NCI-H748 treated with DMSO at 0.1 percent for 48 hours (cell line): Measurements from ENCODE around the gene CCT6A.
"Not testable (repeated sequence)": the region's sequence is repeated elsewhere in the genome, so short reads cannot be mapped to it uniquely, and the experiment has no call there.

Source experiments
- DNase-seq: peaks from one replicate; lab custom pipeline; 2025; lab: John Stamatoyannopoulos, UW

The CCT6A gene, protein sequence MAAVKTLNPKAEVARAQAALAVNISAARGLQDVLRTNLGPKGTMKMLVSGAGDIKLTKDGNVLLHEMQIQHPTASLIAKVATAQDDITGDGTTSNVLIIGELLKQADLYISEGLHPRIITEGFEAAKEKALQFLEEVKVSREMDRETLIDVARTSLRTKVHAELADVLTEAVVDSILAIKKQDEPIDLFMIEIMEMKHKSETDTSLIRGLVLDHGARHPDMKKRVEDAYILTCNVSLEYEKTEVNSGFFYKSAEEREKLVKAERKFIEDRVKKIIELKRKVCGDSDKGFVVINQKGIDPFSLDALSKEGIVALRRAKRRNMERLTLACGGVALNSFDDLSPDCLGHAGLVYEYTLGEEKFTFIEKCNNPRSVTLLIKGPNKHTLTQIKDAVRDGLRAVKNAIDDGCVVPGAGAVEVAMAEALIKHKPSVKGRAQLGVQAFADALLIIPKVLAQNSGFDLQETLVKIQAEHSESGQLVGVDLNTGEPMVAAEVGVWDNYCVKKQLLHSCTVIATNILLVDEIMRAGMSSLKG

DNA sequence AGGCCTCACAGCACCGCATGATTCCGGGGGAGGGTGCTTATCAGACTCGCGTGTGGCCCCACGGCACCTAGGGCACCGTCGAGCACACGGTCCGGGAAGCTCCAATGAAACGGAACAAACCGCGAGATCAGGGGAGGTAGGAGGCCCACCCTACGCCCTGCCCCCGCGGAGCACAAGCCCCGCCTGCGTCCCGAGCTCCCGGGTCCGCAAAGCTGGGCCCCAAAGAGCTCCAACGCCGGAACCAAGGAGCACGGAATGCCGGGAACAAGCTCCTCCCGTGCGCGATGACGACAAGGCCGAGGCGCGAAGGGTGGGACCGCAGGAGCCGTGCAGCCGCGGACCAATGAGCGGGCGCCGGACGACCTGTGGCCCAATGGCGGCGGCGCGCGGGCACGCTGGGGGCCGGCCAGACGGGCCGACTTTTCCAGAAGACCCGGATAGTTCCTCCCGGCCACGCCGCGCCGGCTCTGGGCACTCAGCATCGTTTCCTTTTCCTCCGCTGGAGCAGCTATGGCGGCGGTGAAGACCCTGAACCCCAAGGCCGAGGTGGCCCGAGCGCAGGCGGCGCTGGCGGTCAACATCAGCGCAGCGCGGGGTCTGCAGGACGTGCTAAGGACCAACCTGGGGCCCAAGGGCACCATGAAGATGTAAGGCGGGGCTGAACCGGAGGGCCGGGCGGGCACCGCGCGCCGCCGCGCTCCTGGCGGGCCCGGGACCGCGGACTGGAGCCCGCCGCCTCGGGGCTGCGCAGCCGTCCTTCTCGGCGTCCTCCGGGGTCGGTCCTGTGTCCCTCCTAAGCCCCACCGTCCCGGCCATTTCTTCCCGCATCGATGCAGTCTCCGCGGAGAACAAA is at the start of gene CCT6A, which contains the start of gene PSPH:
CCT6A (plus strand) TSS at position 427 of the 853 bp plus-strand sequence; CDS start at position 511, 84 bp downstream.
PSPH (minus strand) TSS at position 106 of the 853 bp plus-strand sequence. CDS start 30,232 bp downstream, outside the sequence.
- DNase-seq = peak; percentile 92

DNA sequence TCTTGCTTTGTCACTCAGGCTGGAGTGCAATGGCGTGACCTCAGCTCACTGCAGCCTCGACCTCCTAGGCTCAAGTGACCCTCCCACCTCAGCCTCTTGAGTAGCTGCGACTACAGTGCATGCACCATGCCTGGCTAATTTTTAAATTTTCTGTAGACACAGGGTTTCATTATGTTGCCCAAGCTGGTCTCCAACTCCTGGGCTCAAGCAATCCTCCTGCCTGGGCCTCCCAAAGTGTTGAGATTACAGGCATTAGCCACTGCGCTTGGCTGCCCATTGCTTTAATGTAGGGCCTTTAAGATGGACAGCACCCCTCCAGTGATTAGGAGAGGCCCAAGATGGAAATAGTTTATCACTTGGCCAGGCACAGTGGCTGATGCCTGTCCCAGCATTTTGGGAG is 47.8 kb upstream of the CCT6A start:
- DNase-seq = no peak

DNA sequence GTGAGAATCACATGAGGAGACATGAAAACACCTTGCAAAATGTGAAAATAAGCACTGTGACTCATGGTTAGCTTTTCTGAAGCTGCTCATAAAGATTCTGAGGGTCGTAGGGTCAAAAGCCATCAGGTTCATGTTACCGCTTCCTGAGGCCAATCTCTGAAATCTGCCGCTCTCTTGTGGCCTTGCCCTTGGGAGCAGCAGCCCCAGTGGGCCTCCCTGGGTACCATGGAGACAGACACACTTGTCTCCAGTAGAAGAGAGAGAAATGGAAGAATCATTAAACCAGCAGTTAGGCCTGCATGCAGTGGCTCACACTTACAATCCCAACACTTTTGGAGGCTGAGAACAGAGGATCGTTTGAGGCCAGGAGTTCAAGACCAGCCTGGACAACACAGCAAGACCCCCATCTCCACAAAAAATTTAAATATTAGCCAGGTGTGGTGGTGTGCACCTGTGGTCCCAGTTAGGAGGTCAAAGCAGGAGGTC is 44.4 kb upstream of the CCT6A start:
- DNase-seq = no peak

DNA sequence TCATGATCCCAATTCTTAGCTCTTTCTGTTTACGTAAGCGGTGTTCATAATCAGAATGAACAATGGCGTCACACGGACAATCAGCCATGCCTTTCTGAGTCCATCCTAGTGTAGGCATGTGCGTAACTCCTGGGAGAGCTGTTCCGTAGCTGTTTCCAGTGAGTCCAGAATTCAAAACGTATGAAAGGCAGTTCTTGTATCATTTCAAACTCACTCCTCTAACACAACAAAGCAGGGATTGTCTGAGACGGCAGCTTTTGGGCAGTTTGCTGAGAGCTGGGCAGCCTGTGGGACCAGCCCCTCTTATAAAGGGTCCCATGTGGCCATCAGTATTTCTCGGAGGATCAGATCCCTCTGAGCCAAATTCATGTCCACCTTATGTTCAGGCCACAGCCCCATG is 43.7 kb upstream of the CCT6A start:
- no peak for DNase-seq

DNA sequence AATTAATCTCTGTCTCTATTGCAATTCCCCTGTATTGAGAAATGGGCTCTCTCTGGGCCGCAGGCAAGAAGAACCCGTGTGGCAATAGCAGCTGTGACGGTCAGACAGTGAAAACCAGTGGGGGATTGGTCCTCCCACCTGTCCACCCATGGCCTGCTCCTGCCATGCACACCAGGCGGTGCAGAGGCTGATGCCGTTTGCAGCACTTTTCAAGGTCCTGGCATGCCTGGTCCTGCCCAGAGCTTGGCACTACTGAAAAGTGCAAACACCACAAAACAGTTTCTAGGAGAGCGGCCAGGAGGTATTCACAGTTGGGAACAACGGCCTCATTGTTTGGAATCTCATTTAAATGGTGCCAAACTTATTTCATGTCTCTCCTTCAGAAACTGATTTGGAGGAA is 41.9 kb upstream of the CCT6A start:
- peak; percentile 45 for DNase-seq

DNA sequence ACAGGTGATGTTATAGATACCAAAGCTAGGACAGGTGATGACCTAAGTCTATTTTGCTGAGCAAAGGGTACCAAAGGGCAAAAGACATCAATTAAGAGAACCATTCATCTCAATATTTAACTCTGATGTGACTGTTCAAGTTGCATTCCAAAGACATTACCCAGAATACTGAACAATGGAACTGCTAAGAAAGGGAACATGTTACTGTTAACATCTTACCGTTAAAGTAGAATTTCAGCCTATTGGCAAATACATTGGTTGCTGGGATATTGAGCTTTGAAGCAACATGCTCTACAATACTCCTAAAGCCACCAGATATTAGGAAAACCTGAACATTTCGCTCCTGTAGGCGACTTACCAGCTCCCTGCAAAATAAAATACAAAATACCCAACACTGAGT is 34.5 kb upstream of the CCT6A start:
- not testable (repeated sequence) for DNase-seq

DNA sequence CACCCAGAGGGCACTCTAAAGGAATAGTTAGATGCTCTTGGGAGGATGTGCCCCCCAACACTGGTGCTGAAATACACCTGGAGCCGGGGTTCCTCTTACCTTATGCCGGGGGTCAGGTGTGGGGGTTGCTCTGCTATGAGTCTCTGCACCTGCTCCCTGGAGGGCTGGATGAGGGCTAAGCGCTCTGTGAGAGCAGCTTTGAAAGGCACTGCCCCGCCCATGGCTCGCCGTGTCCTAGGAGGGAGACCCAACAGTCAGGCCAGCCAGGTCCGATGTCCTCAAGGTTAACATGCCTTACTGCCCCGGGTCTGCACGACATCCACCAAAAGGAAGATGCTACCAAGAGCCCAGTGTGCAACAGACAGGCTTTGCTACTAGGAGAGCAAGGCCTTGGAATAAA is 32.1 kb upstream of the CCT6A start:
- DNase-seq = no peak

DNA sequence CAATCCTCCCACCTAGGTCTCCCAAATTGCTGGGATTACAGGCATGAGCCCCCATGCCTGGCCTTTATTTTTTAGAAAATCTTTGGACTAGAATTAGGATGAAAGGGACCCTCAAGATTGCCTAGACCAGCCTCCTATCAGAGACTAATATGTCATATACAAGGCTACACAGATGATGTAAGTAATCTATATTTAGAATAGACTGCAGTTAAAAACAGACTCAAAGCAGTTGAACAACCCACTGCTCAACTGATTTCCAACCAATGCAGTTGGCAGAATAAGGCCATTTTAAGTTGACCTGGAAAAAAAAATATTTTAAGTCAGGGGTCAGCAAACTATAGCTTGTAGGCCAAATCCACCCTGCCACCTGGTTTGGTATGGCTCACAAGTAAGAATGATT is 28.1 kb upstream of the CCT6A start:
- no peak for DNase-seq

DNA sequence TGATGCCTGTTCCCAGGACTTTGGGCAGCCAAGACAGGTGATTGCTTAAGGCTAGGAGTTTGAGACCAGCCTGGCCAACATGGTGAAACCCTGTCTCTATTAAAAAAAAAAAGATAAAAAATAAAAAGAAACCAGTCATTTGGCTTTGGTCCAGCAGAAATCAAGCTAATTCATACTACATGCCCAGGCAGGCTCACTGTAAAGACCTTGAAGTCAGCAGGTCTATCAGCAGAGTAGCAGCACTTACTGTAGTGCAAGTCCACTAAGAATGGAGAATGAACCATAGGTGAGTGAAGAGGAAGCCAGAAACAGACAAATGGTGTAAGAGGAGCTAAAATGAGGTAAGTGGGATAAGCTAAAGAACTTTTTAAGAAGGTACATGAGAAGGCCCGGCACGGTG is 25.0 kb upstream of the CCT6A start:
- DNase-seq = no peak

DNA sequence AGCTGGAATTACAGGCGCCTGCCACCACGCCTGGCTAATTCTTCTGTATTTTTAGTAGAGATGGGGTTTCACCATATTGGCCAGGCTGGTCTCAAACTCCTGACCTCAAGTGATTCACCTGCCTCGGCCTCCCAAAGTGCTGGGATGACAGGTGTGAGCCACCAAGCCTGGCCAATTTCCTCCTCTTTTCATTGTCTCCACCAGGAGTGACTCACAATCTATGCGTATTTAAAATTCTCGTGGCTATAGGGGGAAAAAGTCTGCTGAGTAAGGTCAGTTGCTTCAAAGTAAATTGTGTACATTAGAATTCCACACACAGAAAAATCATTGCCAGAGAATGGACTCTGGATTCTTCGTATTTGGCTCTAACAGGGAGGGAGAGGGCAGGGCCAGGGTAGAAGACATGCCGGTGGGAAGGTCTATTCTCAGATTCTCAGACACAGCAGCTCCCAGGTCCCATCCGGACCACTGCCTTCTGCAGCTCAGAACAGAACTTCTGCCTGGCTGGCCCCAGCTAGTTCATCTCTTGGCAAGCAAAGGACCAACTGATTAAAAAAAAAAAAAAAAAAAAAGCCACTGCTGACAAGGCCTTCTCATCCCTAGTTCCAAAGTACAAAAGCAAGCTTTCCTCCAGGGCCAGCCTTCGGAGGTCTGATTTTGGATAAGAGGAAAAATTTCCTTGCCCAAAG is 22.5 kb upstream of the CCT6A start:
- DNase-seq = no peak

DNA sequence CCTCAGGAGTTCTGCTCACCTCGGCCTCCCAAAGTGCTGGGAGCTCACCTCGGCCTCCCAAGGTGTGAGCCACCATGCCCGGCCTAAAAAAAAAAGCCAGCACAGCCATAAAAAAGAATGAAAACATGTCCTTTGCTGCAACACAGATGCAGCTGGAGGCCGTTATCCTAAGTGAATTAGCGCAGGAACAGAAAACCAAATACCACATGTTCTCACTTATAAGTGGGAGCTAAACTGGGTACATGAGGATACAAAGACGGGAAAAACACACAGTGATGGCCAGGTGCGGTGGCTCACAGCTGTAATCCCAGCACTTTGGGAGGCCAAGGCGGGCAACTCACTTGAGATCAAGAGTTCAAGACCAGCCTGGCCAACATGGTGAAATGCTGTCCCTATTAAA is 21.2 kb upstream of the CCT6A start:
- no peak for DNase-seq

DNA sequence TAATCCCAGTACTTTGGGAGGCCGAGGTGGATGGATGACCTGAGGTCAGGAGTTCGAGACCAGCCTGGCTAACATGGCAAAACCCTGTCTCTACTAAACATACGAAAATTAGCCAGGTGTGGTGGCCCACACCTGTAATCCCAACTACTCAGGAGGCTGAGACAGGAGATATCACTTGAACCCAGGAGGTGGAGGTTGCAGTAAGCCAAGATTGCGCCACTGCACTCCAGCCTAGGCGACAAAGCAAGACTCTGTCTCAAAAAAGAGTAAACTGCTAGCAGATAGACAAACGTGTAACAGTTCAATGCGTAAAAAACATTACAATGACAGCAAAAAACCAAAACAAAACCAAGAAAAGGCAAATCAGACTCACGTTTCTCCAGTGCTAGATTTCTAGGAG is 20.0 kb upstream of the CCT6A start:
- DNase-seq = not testable (repeated sequence)

DNA sequence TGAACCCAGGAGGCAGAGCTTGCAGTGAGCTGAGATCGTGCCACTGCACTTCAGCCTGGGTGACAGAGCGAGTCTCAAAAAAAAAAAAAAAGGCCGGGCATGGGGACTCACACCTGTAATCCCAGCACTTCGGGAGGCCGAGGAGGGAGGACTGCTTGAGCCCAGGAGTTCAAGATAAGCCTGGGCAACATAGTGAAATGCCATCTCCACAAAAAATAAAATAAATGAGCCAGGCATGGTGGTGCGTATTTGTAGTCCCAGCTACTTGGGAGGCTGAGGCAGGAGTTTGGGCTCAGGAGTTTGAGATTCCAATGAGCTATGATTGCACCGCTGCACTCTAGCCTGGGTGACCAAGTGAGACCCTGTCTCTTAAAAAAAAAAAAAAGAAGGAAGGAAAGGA is 19.0 kb upstream of the CCT6A start:
- not testable (repeated sequence) for DNase-seq

DNA sequence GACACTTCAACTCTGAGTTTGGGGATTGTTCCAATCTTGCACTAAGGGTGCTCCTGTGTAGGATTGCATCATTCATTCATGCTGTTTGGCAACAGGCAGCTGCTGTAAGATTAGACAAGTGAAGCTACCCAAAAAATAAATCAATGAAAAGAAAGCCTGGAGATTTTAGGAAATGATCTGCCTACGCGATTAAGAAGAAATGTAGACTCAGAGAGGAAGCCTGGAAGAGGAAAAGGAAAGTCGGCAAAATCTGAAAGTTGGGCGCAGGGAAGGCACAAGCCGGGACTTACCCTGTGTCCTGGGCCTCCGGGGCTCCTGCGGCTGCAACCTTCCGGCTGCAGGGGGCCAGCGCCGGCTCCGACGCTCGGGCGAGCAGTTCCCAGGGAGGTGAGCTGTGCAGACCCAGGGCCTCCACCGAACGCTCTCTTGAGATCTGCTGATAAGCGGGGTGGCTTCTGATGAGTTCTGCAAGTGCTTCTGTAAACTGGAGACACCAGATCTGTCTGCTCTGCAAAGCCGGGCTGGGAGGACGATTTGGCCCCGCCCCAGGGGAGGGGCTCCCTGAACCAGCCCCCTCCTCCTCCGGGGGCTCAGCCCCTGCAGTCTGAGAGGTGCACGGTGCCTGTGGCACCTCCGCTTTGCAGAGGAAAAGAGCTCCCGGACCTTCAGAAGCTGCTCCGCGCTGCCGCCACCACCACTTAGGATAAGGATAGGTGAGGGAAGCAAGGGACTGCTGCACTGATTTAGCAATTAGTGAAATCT is 17.7 kb upstream of the CCT6A start:
- peak; percentile 83 for DNase-seq

DNA sequence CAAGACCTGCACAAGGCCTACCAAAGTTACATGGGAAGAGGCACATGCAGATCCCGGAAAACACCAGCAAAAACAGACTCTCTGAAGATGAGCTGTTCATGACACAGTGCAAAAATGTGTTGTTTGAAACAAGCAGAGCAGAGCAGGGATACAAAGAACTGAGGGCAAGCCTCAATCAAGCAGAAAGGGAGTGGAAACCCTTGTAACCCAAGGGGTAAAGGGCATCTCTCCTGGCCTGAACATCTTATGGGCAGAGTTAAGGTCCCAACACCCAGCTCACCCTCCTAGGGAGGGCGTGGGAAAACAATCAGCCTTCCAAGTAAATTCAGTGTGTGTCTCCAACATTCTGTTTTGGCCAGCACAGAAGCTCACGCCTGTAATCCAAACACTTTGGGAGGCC is 10.8 kb upstream of the CCT6A start:
- DNase-seq = no peak

DNA sequence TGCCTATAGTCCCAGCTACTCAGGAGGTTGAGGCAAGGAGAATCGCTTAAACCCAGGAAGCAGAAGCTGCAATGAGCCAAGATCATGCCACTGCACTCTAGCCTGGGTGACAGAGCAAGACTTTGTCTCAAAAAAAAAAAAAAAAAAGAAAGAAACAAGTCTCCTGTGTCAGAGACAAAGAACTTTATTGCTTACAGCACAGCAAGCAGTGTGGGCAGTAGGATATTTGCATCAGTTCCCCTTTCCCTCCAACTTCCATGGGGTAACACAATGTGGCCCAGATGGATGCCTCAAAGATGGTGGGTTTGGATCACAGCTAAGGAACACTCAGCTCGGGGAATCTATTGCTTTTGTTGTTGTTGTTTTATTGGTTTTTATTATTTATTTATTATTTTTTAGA is 5.8 kb upstream of the CCT6A start:
- not testable (repeated sequence) for DNase-seq

DNA sequence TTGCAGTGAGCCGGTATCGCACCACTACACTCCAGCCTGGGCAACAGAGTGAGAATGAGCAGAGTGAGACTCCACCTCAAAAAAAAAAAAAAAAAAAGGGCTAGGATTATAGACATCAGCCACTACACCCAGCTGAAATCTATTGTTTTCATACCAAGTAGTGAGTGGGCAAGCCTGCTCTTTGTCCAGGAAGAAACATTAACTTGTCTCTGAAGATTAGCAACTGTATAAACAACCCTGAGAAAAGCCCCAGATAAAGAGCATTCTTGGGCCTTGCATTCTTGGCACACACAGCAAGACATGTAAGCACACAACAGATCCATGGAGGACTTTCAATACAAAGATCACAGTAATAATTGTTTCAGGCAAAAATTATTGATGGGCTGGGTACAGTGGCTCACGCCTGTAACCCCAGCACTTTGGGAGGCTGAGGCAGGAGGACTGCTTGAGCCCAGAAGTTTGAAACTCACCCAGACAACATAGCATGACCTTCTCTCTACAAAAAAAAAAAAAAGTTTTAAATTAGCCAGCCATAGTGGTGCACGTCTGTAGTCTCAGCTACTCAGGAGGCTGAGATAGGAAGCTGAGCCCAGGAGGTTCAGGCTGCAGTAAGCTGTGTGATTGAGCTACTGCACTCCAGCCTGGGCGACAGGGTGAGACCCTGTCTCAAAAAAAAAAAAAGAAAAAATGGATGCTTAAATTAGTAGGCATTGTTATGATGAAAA is 4.7 kb upstream of the CCT6A start:
- DNase-seq = no peak

DNA sequence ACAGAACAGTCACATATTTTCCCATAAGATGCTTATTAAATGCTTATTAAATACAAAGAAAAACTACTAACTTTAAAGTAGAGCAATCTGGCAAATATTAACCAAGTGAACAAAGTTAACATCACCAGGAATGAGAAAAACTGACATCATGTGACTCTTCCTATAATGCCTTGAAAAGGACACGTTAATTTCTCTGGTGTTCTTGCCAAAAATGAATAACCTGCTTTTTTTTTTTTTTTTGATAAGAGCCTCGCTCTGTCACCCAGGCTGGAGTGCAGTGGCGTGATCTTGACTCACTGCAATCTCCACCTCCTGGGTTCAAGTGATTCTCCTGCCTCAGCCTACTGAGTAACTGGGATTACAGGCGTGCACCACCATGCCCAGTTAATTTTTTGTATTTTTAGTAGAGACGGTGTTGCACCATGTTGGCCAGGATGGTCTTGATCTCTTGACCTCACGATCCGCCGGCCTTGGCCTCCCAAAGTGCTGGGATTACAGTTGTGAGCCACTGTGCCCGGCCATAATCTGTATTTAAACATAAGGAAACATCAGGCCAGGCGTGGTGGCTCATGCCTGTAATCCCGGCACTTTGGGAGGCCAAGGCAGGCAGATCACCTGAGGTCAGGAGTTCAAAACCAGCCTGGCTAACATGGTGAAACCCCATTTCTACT is 4.0 kb upstream of the CCT6A start:
- not testable (repeated sequence) for DNase-seq

DNA sequence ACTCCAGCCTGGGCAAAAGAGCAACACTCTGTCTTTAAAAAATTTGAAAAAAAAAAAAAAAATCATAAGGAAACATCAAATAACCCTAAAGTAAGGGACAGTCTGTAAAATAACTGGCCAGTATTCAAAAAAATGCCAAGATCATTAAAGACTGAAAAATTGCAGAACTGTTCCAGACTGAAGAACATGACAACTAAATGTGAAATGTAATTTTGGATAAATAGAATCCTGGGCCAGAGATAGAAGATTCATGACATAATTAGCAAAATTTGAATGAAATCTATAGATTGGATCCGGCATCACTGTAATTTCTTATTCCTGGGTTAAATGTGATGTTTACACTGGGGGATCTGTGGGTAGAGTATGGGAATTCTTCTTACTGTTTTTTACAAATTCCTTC is 3.3 kb upstream of the CCT6A start:
- no peak for DNase-seq

DNA sequence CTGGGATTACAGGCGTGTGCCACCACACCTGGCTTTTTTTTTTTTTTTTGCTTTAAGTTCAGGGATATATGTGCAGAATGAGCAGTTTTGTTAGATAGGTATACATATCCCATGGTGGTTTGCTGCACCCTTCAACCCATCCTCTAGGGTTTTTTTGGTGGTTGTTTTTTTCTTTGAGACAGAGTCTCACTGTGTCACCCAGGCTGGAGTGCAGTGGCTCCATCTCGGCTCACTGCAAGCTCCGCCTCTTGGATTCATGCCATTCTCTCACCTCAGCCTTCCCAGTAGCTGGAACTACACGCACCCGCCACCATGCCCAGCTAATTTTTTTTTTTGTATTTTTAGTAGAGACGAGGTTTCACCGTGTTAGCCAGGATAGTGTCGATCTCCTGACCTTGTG is 2.8 kb upstream of the CCT6A start:
- DNase-seq = peak; percentile 17
